H7 (cell line): ENCODE results near the gene ZNF232. TPM values are rescaled to one million over a fixed set of nuclear protein-coding genes. Genes with fewer than 3 reads are reported as not detected.
A peak's percentile ranks its signal among the peaks of the same experiment; 100 is the strongest.
"Not testable (repeated sequence)": the region's sequence is repeated elsewhere in the genome, so short reads cannot be mapped to it uniquely, and the experiment has no call there.

Source experiments
- DNase-seq: peaks from one replicate; pipeline ENCODE4 v3.0.0; 2012
- H3K27me3 ChIP-seq: 2 replicates; pipeline ENCODE4 v1.6.0; 2011; ENCODE audit warnings: mild to moderate bottlenecking, low read length; ENCODE audit not compliant: control insufficient read depth, insufficient read depth
- H3K36me3 ChIP-seq: replicated peaks from 2 replicates; pipeline ENCODE4 v1.5.1; 2011; ENCODE audit warnings: low read length; ENCODE audit not compliant: control insufficient read depth, insufficient read depth
- H3K4me3 ChIP-seq: 2 replicates; pipeline ENCODE4 v1.5.1; 2011; ENCODE audit warnings: low read depth, mild to moderate bottlenecking, control low read depth, low read length, moderate library complexity; ENCODE audit not compliant: insufficient read depth
- total RNA-seq: library from RNA; depleted of rRNA; stranded (reverse); fragments of >200 nt; shearing (Covaris generic); gene quantifications from 2 replicates; pipeline ENCODE4 v1.2.3, GENCODE V29; 2014

The ZNF232 gene
- total RNA-seq, 1 experiment from 2014 or later = 20.1 TPM

- no peaks in the 10 kb centered on the region for H3K36me3 ChIP-seq
- H3K4me3 ChIP-seq = peak overlapping the region; percentile 63; the same call in 1 of the 2 replicates
- H3K27me3 ChIP-seq = peaks cover 15% of the 10 kb centered on the region
- DNase-seq = no peak
Measured at GRCh38 chr17:5123343-5124124, 11.9 kb upstream of the ZNF232 start.

GRCh38 chr17:5122586-5123342 lies 11.1 kb upstream of the ZNF232 start:
- Histone ChIP-seq H3K4me3 (peak overlapping the region; percentile 63), H3K27me3 (peaks cover 15% of the 10 kb centered on the region), H3K36me3 (no peaks in the 10 kb centered on the region)
- peak; percentile 86 for DNase-seq

- Histone ChIP-seq H3K4me3 (peak overlapping the region; percentile 63; the same call in 1 of the 2 replicates), H3K27me3 (peaks cover 15% of the 10 kb centered on the region)
- H3K36me3 ChIP-seq, DNase-seq: not testable (repeated sequence)
Measured at GRCh38 chr17:5122056-5122455, 10.4 kb upstream of the ZNF232 start.

DNA sequence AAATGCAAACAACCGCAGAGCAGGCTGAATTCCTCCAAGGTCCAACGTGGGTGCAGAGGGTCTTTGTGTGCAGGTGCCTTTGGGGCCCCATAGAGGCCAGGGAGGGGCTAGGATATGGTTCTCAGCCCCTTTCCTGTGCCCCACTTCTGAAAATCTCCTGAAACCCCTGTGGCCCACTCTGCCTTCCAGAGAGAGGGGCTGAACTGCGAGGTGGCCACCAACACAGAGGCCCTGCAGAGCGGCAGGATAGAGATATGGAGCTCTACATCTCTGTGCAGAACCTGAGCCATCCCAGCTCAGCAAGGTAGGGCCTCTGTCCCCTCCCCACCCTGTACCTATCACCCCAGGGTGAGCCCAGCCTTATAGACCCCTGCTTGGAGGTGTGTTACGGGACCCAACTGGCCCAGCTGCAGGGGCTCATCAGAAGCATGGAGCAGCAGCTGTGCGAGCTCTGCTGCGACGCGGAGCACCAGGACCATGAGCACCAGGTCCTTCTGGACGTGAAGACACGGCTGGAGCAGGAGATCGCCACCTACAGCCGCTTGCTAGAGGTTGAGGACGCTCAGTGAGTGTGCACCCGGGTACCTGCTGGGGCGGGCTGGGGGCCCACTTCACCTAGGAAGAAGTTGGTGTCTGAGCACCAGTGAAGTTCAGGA lies 9.6 kb upstream of the ZNF232 start:
- H3K4me3 ChIP-seq = no peak overlapping the region
- no peak for DNase-seq
- peaks cover 15% of the 10 kb centered on the region for H3K27me3 ChIP-seq
- H3K36me3 ChIP-seq = no peaks in the 10 kb centered on the region

GRCh38 chr17:5120436-5121185 lies 8.9 kb upstream of the ZNF232 start:
- H3K27me3 ChIP-seq = peaks cover 15% of the 10 kb centered on the region
- not testable (repeated sequence) for DNase-seq, H3K4me3 ChIP-seq, H3K36me3 ChIP-seq

DNA sequence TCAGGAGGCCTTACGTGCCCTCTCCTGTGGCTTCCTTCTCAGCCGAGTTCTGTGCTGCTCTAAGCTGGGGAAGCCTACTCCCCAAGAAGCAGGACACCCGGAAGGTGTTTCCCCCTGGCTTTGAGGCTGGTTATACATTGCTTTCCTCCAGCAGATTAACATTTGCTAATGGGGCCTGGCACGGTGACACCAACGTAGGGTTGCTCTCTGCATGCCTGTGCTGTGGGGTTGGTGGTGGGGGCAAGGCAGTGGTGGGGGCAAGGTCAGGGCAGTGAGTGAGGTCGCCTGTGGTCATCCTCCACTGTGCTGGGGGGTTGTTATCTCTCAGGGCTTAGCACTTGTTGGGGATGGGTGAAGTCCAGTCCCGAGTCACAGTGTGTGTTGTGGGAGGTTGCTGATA lies 8.4 kb upstream of the ZNF232 start:
- Histone ChIP-seq H3K27me3 (peaks cover 15% of the 10 kb centered on the region), H3K36me3 (no peaks in the 10 kb centered on the region), H3K4me3 (no peak overlapping the region)
- DNase-seq = no peak

DNA sequence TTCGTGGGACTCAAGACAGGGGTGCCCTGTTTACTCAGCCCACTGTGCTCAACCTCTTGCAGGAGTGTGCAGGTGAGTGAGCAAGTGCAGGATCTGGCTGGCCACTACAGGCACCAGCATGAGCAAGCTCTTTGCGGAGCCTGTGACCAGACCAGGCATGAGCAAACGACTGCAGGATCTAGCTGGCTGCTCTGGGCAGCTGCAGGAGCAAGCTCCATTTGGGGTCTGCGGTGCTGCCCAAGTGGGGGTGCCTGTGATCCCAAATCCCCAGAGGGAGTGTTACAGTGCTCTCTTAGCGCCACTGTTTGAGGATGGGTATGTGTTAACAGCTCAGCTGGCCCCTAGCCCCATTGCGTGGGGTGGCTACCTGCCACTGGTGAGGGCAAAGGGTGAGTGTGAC lies 6.5 kb upstream of the ZNF232 start:
- no peak overlapping the region for H3K4me3 ChIP-seq
- H3K36me3 ChIP-seq = no peaks in the 10 kb centered on the region
- DNase-seq = no peak
- peaks cover 11% of the 10 kb centered on the region for H3K27me3 ChIP-seq

- peaks cover 2% of the 10 kb centered on the region; the same call in 1 of the 2 replicates for H3K27me3 ChIP-seq
- H3K4me3 ChIP-seq = no peak within 1 kb of the TSS
- DNase-seq = peak; percentile 63
- H3K36me3 ChIP-seq = no peaks in the 10 kb centered on the region
Measured at GRCh38 chr17:5115673-5116651, 4.3 kb upstream of the ZNF232 start, which contains the start of gene USP6. Gene USP6, plus strand, starts transcription at chr17:5116032. Its CDS starts 14,336 bp downstream, at chr17:5130368.

- no peak for DNase-seq
Measured at GRCh38 chr17:5110816-5111215, 862 bp downstream of the ZNF232 start.

DNA sequence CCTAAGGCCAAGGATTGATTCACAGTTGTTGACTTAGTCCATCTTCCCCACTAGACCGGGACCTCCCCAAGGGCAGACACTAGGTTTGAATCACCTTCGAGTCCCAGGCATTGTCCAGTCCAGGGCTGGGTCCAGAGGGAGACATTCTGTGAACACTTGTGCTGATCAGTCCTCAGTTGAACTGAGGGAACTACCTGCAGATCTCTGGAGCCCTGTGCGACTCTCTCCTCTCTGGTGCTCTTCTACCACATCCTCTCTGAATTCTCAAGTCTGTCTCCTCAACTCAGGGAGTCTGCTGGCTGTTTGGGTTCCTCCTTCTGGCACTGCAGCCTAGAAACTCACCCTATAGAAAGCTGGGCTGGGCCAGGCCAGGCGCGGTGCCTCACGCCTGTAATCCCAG lies 10.8 kb downstream of the ZNF232 start:
- no peak for DNase-seq
- Histone ChIP-seq H3K36me3 (peaks cover 2% of the 10 kb centered on the region), H3K4me3 (no peak overlapping the region), H3K27me3 (no peaks in the 10 kb centered on the region)

More at GRCh38 chr17:5110816-5111215, 862 bp downstream of the ZNF232 start:
- Histone ChIP-seq H3K36me3 (peaks cover 27% of the 10 kb centered on the region), H3K4me3 (peak overlapping the region; percentile 93), H3K27me3 (no peaks in the 10 kb centered on the region)

DNA sequence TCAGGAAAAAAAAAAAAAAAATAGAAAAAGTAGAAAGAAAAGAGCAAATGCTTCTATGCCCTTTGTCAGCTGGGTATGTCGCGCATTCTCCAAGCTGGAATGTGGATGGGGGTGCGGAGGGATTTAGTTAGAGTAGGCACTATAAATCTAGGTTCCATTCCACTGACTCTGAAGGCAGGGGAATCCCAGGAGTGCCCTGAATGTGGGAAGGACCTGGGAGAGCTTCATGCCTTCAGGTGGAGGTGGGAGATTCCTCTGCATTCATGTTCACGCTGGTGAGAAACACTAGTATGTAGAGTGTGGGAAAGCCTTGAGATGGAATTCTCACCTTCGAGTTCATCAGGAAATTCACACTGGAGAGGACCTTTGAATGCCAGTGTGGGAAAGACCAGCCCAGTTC lies 12.4 kb downstream of the ZNF232 start:
- DNase-seq = no peak
- Histone ChIP-seq H3K36me3 (no peaks in the 10 kb centered on the region), H3K27me3 (no peaks in the 10 kb centered on the region), H3K4me3 (no peak overlapping the region)

GRCh38 chr17:5097101-5097834 lies 14.4 kb downstream of the ZNF232 start:
- H3K4me3 ChIP-seq = no peak overlapping the region; the same call in 1 of the 2 replicates
- DNase-seq = peak; percentile 83
- H3K36me3 ChIP-seq = no peaks in the 10 kb centered on the region
- H3K27me3 ChIP-seq = no peaks in the 10 kb centered on the region

DNA sequence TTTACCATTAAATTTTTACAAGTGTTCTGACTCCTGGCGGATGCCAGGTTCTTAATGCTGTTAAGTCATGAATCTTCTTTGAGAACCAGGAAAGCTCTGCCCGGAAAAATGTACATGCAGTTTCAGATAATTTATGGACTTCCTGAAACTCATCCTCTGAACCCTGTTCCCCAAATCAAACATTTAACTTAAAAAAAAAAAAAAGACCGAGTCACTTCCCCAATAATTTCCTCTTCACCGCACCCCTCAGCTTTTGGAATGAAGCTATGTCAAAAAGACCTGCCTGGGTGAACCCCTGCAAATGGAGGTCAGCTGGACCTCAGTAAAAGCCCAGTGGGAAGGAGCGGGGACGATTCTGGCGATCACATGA lies 15.0 kb downstream of the ZNF232 start:
- no peak for DNase-seq
- no peaks in the 10 kb centered on the region for H3K36me3 ChIP-seq
- no peaks in the 10 kb centered on the region for H3K27me3 ChIP-seq
- no peak overlapping the region for H3K4me3 ChIP-seq
